Lower leg skin (tissue), 3 donors: ENCODE results near the gene GNB1L.

Experiments
- POLR2A ChIP-seq, 2 donors: fragments of 450-650 bp; IDR thresholded peaks; one replicate each; pipeline ENCODE4 v1.6.1; 2016 to 2017; ENCODE audit warnings: antibody characterized with exemption in 2 of 2, mild to moderate bottlenecking in 1 of 2, moderate library complexity in 1 of 2
- TF ChIP-seq, protein P1 (sequence below), 3 donors: fragments of 450-650 bp; IDR thresholded peaks; one replicate each; pipeline ENCODE4 v1.5.1; 2016; ENCODE audit warnings: antibody characterized with exemption in 3 of 3, mild to moderate bottlenecking in 3 of 3, moderate library complexity in 2 of 3

DNA sequence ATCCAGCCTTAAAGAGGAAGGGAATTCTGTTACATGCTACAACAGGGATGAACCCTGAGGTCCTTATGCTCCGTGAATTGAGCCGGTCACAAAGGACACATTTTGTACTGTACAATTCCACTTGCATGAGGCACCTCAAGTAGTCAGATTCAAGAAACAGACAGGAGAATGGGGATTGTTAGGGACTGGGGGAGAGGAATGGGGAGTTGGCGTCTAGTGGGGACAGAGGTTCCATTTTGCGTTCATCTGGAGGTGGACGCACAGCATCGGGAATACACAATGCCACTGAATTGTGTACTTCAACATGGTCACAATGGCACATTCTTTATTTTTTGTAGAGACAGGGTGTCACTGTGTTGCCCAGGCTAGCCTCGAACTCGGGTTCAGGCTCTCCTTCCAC lies 80.0 kb downstream of the GNB1L start:
- TF ChIP-seq POLR2A (IDR thresholded peaks at IDR 0.05), result no peak
- TF ChIP-seq, protein P1, sequence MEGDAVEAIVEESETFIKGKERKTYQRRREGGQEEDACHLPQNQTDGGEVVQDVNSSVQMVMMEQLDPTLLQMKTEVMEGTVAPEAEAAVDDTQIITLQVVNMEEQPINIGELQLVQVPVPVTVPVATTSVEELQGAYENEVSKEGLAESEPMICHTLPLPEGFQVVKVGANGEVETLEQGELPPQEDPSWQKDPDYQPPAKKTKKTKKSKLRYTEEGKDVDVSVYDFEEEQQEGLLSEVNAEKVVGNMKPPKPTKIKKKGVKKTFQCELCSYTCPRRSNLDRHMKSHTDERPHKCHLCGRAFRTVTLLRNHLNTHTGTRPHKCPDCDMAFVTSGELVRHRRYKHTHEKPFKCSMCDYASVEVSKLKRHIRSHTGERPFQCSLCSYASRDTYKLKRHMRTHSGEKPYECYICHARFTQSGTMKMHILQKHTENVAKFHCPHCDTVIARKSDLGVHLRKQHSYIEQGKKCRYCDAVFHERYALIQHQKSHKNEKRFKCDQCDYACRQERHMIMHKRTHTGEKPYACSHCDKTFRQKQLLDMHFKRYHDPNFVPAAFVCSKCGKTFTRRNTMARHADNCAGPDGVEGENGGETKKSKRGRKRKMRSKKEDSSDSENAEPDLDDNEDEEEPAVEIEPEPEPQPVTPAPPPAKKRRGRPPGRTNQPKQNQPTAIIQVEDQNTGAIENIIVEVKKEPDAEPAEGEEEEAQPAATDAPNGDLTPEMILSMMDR (IDR thresholded peaks at IDR 0.05), result no peak
